Measurements from ENCODE around the gene EFNA4. TPM values are rescaled to one million over a fixed set of nuclear protein-coding genes. Genes with fewer than 3 reads are reported as not detected.

Gene EFNA4
- total and polyA plus RNA-seq, 4 donors = 1.8 to 4.7 (median 3.3) TPM

GRCh38 chr1:155079487-155080311, 16.2 kb downstream of the EFNA4 start:
- H3K4me3 ChIP-seq (ENCODE audit: low read depth in 1 of 3, low read length in 3 of 3) = peak overlapping the region in 1 of 3 donors; percentile 40
- no peak for DNase-seq (ENCODE audit: low spot score)
- no peak for TF ChIP-seq GABPA (IDR thresholded peaks at IDR 0.05 in 1 of 2, conservative IDR thresholded peaks at IDR 0.05 in 1 of 2)
- no peak for TF ChIP-seq ATF3 (IDR thresholded peaks at IDR 0.05)
- no peak for TF ChIP-seq SP1 (IDR thresholded peaks at IDR 0.05)
- no peak for TF ChIP-seq TAF1 (conservative IDR thresholded peaks at IDR 0.05)
- TF ChIP-seq FOXA2 (IDR thresholded peaks at IDR 0.05) = no peak
- TF ChIP-seq YY1 (IDR thresholded peaks at IDR 0.05) = no peak
- no peaks in the 10 kb centered on the region for H3K36me3 ChIP-seq (ENCODE audit: control insufficient read depth in 4 of 4, insufficient read depth in 3 of 4, low read depth in 1 of 4, low read length in 3 of 4)
- no peak overlapping the region for H3K27ac ChIP-seq (ENCODE audit: low read depth in 1 of 2, low read length in 2 of 2)
- WGBS = 2% methylated on average over 67 of the region's 67 CpGs
- no peak overlapping the region for H3K9ac ChIP-seq (ENCODE audit: low read depth in 1 of 2, low read length in 2 of 2)
- H3K27me3 ChIP-seq (ENCODE audit: control insufficient read depth in 4 of 4, insufficient read depth in 4 of 4, low read length in 3 of 4) = peaks cover 0 to 21% (median 8%) of the 10 kb centered on the region in 4 donors
- H3K4me1 ChIP-seq (ENCODE audit: control insufficient read depth in 4 of 4, insufficient read depth in 4 of 4, low read length in 3 of 4) = peaks cover 21 to 45% (median 37%) of the 10 kb centered on the region in 4 donors
- no peaks in the 10 kb centered on the region for H3K9me3 ChIP-seq (ENCODE audit: control insufficient read depth in 4 of 4, low read length in 3 of 4)

- WGBS = 2% methylated on average over 71 of the region's 71 CpGs
- DNase-seq (ENCODE audit: low spot score) = no peak
- H3K27me3 ChIP-seq (ENCODE audit: control insufficient read depth in 4 of 4, insufficient read depth in 4 of 4, low read length in 3 of 4) = peaks cover 0 to 21% (median 8%) of the 10 kb centered on the region in 4 donors
- TF ChIP-seq FOXA2 (IDR thresholded peaks at IDR 0.05) (no peak), GABPA (IDR thresholded peaks at IDR 0.05 in 1 of 2, conservative IDR thresholded peaks at IDR 0.05 in 1 of 2) (no peak), FOXA1 (IDR thresholded peaks at IDR 0.05) (no peak), RAD21 (IDR thresholded peaks at IDR 0.05) (no peak), SP1 (IDR thresholded peaks at IDR 0.05) (no peak), HNF4A (conservative IDR thresholded peaks at IDR 0.05) (no peak), ATF3 (IDR thresholded peaks at IDR 0.05) (no peak), NR2F2 (IDR thresholded peaks at IDR 0.05) (no peak), HNF4G (IDR thresholded peaks at IDR 0.05) (no peak), JUND (IDR thresholded peaks at IDR 0.05) (no peak), ZBTB33 (IDR thresholded peaks at IDR 0.05) (no peak), EGR1 (IDR thresholded peaks at IDR 0.05; ENCODE audit: low read depth in 2 of 2) (no peak), RXRA (IDR thresholded peaks at IDR 0.05) (no peak), TAF1 (conservative IDR thresholded peaks at IDR 0.05) (no peak), YY1 (IDR thresholded peaks at IDR 0.05) (no peak)
- TF ChIP-seq, protein P1, sequence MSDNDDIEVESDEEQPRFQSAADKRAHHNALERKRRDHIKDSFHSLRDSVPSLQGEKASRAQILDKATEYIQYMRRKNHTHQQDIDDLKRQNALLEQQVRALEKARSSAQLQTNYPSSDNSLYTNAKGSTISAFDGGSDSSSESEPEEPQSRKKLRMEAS (IDR thresholded peaks at IDR 0.05) = no peak
- TF ChIP-seq, protein P2, sequence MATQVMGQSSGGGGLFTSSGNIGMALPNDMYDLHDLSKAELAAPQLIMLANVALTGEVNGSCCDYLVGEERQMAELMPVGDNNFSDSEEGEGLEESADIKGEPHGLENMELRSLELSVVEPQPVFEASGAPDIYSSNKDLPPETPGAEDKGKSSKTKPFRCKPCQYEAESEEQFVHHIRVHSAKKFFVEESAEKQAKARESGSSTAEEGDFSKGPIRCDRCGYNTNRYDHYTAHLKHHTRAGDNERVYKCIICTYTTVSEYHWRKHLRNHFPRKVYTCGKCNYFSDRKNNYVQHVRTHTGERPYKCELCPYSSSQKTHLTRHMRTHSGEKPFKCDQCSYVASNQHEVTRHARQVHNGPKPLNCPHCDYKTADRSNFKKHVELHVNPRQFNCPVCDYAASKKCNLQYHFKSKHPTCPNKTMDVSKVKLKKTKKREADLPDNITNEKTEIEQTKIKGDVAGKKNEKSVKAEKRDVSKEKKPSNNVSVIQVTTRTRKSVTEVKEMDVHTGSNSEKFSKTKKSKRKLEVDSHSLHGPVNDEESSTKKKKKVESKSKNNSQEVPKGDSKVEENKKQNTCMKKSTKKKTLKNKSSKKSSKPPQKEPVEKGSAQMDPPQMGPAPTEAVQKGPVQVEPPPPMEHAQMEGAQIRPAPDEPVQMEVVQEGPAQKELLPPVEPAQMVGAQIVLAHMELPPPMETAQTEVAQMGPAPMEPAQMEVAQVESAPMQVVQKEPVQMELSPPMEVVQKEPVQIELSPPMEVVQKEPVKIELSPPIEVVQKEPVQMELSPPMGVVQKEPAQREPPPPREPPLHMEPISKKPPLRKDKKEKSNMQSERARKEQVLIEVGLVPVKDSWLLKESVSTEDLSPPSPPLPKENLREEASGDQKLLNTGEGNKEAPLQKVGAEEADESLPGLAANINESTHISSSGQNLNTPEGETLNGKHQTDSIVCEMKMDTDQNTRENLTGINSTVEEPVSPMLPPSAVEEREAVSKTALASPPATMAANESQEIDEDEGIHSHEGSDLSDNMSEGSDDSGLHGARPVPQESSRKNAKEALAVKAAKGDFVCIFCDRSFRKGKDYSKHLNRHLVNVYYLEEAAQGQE (IDR thresholded peaks at IDR 0.05) = no peak
- H3K4me3 ChIP-seq (ENCODE audit: low read depth in 1 of 3, low read length in 3 of 3) = peak overlapping the region in 1 of 3 donors; percentile 34
- no peaks in the 10 kb centered on the region for H3K36me3 ChIP-seq (ENCODE audit: control insufficient read depth in 4 of 4, insufficient read depth in 3 of 4, low read depth in 1 of 4, low read length in 3 of 4)
- no peak overlapping the region for H3K9ac ChIP-seq (ENCODE audit: low read depth in 1 of 2, low read length in 2 of 2)
- H3K9me3 ChIP-seq (ENCODE audit: control insufficient read depth in 4 of 4, low read length in 3 of 4) = no peaks in the 10 kb centered on the region
- H3K27ac ChIP-seq (ENCODE audit: low read depth in 1 of 2, low read length in 2 of 2) = no peak overlapping the region
- peaks cover 21 to 52% (median 40%) of the 10 kb centered on the region in 4 donors for H3K4me1 ChIP-seq (ENCODE audit: control insufficient read depth in 4 of 4, insufficient read depth in 4 of 4, low read length in 3 of 4)
These were observed 17.0 kb downstream of the EFNA4 start for GRCh38 chr1:155080312-155081228.

Data from liver (tissue), 9 donors.